GM12878 (cell line): Measurements from ENCODE around the gene DLG2. TPM values are rescaled to one million over a fixed set of nuclear protein-coding genes. Genes with fewer than 3 reads are reported as not detected.

Source experiments
- ATAC-seq: fragments of 200-7000 bp; cut with Tn5 transposase; 3 replicates; pipeline ENCODE4 v1.9.1; 2020; ENCODE audit warnings: mild to moderate bottlenecking, moderate library complexity
- BruUV-seq: library from RNA; stranded (reverse); fragments of 400-500 nt; replicated peaks from 2 replicates; lab custom pipeline; 2021; lab: Mats Ljungman, UMichigan
- CTCF ChIA-PET: fragments of 300-600 bp; sonication (Branson Sonifier 250); formaldehyde crosslinking; extraction: SDS; loops from one replicate; lab custom pipeline; 2021; ENCODE audit warnings: inconsistent platforms; lab: Yijun Ruan, JAX
- POLR2A ChIA-PET: fragments of 350-600 bp; formaldehyde crosslinking; extraction: SDS; loops from one replicate; lab custom pipeline; 2021; ENCODE audit warnings: inconsistent platforms; lab: Charles Lee
- RAD21 ChIA-PET: fragments of 300-600 bp; sonication (Branson Sonifier 250); formaldehyde crosslinking; loops from one replicate; lab custom pipeline; 2023; ENCODE audit warnings: antibody characterized with exemption; ENCODE audit not compliant: unreplicated experiment; lab: Charles Lee
- SMC1A ChIA-PET: fragments of 300-600 bp; sonication (Branson Sonifier 250); formaldehyde crosslinking; loops from one replicate; lab custom pipeline; 2023; ENCODE audit not compliant: unreplicated experiment, uncharacterized antibody; lab: Charles Lee
- DNase-seq: peaks from one replicate; pipeline ENCODE4 v3.0.0-alpha.2; 2011; ENCODE audit warnings: low read depth, low spot score
- FAIRE-seq: peaks from 3 replicates; lab custom pipeline; 2011; peaks lifted over from hg19 to GRCh38; lab: Jason Lieb, UNC
- H2AFZ ChIP-seq: 2 replicates; pipeline ENCODE4 v1.6.0; 2011; ENCODE audit warnings: low read depth, low read length, control low read depth; ENCODE audit not compliant: control insufficient read depth
- H3K27ac ChIP-seq: 2 replicates; pipeline ENCODE4 v1.5.1; 2011; ENCODE audit warnings: control low read depth; ENCODE audit not compliant: control insufficient read depth, insufficient read depth
- H3K27me3 ChIP-seq, 2 experiments: replicated peaks in 1 of 2; 2 replicates each; pipeline versions ENCODE4 v1.6.0 to v1.6.1; 2011; ENCODE audit warnings: low read length in 1 of 2; ENCODE audit not compliant: control insufficient read depth in 2 of 2, insufficient read depth in 2 of 2
- H3K36me3 ChIP-seq, 2 experiments: 2 replicates each; pipeline ENCODE4 v1.5.1; 2011; ENCODE audit warnings: low read length in 1 of 2; ENCODE audit not compliant: control insufficient read depth in 2 of 2, insufficient read depth in 2 of 2
- H3K4me1 ChIP-seq: 2 replicates; pipeline ENCODE4 v1.6.1; 2011; ENCODE audit warnings: mild to moderate bottlenecking, low read length, moderate library complexity, mixed read lengths; ENCODE audit not compliant: control insufficient read depth, insufficient read depth
- H3K4me2 ChIP-seq: 2 replicates; pipeline ENCODE4 v1.6.0; 2011; ENCODE audit warnings: control low read depth; ENCODE audit not compliant: control insufficient read depth, insufficient read depth
- H3K4me3 ChIP-seq: fragments of 200-600 bp; sonication (generic); 2 replicates; pipeline ENCODE4 v1.5.1; 2016
- H3K79me2 ChIP-seq: 2 replicates; pipeline ENCODE4 v1.6.0; 2011; ENCODE audit warnings: low read length; ENCODE audit not compliant: control insufficient read depth, insufficient read depth
- H3K9ac ChIP-seq: 2 replicates; pipeline ENCODE4 v1.8.0; 2011; ENCODE audit warnings: low read length, control low read depth, mixed read lengths; ENCODE audit not compliant: control insufficient read depth, insufficient read depth
- H3K9me3 ChIP-seq: replicated peaks from 3 replicates; pipeline ENCODE4 v1.5.1; 2011; ENCODE audit warnings: mild to moderate bottlenecking, low read length; ENCODE audit not compliant: control insufficient read depth, insufficient read depth
- H4K20me1 ChIP-seq: 2 replicates; pipeline ENCODE4 v1.6.0; 2011; ENCODE audit not compliant: control insufficient read depth, insufficient read depth
- ATF3 ChIP-seq: IDR thresholded peaks from 2 replicates; pipeline ENCODE4 v1.6.1; 2011; ENCODE audit warnings: low read depth, mild to moderate bottlenecking, low read length, moderate library complexity, borderline replicate concordance; ENCODE audit errors: extremely low read depth
- BMI1 ChIP-seq: fragments of 450-650 bp; IDR thresholded peaks from 2 replicates; pipeline ENCODE4 v1.6.1; 2016; ENCODE audit warnings: mild to moderate bottlenecking, moderate library complexity, borderline replicate concordance
- CREB1 ChIP-seq: IDR thresholded peaks from 2 replicates; pipeline ENCODE4 v1.6.1; 2012; ENCODE audit warnings: low read depth, mild to moderate bottlenecking, inconsistent platforms
- EZH2 ChIP-seq: IDR thresholded peaks from 2 replicates; pipeline ENCODE4 v1.6.1; 2012; ENCODE audit warnings: low read depth, mild to moderate bottlenecking, control low read depth, inconsistent platforms, low read length, borderline replicate concordance; ENCODE audit not compliant: control insufficient read depth
- HDAC2 ChIP-seq: fragments of 200-600 bp; sonication (generic); IDR thresholded peaks from 2 replicates; pipeline ENCODE4 v1.6.1; 2017
- RAD51 ChIP-seq: fragments of 450-650 bp; IDR thresholded peaks from 2 replicates; pipeline ENCODE4 v1.6.1; 2016; ENCODE audit warnings: moderate library complexity, mild to moderate bottlenecking, inconsistent platforms
- RBBP5 ChIP-seq: fragments of 200-600 bp; sonication (generic); conservative IDR thresholded peaks from 2 replicates; pipeline ENCODE4 v1.6.1; 2016
- RELA ChIP-seq: fragments of 450-650 bp; IDR thresholded peaks from 2 replicates; pipeline ENCODE4 v1.8.0; 2014; ENCODE audit warnings: borderline replicate concordance; ENCODE audit not compliant: partially characterized antibody
- SIX5 ChIP-seq: IDR thresholded peaks from 2 replicates; pipeline ENCODE4 v1.6.1; 2011; ENCODE audit warnings: mild to moderate bottlenecking, low read depth, low read length, moderate library complexity; ENCODE audit not compliant: severe bottlenecking
- SRF ChIP-seq, 2 experiments: IDR thresholded peaks; 2 replicates each; pipeline ENCODE4 v1.6.1; 2011; ENCODE audit warnings: low read depth in 2 of 2, low read length in 2 of 2, mild to moderate bottlenecking in 1 of 2, moderate library complexity in 1 of 2
- TBL1XR1 ChIP-seq: IDR thresholded peaks from 2 replicates; pipeline ENCODE4 v1.6.1; 2012; ENCODE audit warnings: low read depth, low read length, improper control_type of control experiment
- USF2 ChIP-seq: IDR thresholded peaks from 2 replicates; pipeline ENCODE4 v1.6.1; 2011; ENCODE audit warnings: low read depth, low read length, improper control_type of control experiment, borderline replicate concordance
- YY1 ChIP-seq: IDR thresholded peaks from 2 replicates; pipeline ENCODE4 v1.6.1; 2011; ENCODE audit warnings: low read depth, mild to moderate bottlenecking, low read length
- ZNF622 ChIP-seq: fragments of 450-650 bp; IDR thresholded peaks from 2 replicates; pipeline ENCODE4 v1.6.1; 2017; ENCODE audit warnings: mild to moderate bottlenecking, inconsistent platforms
- WGBS: methylation state at CpG from one replicate; pipeline ENCODE4 v1.1.6; 2016; ENCODE audit warnings: low lambda C conversion rate; ENCODE audit not compliant: insufficient replicate concordance, insufficient coverage; ENCODE audit errors: missing lambda C conversion rate; 5-methylcytosine and 5-hydroxymethylcytosine counted together
- in situ Hi-C: fragments of 300-500 bp; cut with MboI; formaldehyde crosslinking; loops from 9 replicates; pipeline ENCODE4 v1.14.3; 2018; ENCODE audit warnings: mixed read lengths
- intact Hi-C: fragments of 100-400 bp; cut with micrococcal nuclease; formaldehyde crosslinking; loops from one replicate; pipeline ENCODE4 v1.14.2; 2022; ENCODE audit not compliant: unreplicated experiment
- polyA plus RNA-seq, 11 experiments: library from polyadenylated mRNA; depleted of rRNA in 4 of 11; unstranded in 6 of 11; stranded (reverse) in 5 of 11; fragments of >200 nt; fragmentation: Nextera tagmentation in 4 of 11; fragmentation: Illumina TruSeq in 1 of 11; extraction: Ambion mirVana in 4 of 11; extraction: Trizol in 1 of 11; gene quantifications; 1 replicate in 1 of 11; 2 replicates in 10 of 11; pipeline versions ENCODE4 v1.2.1 to v1.2.3, GENCODE V29; 2011 to 2016; ENCODE audit warnings: inconsistent platforms in 2 of 11, missing spikeins in 2 of 11, low read depth in 1 of 11
- total RNA-seq, 4 experiments: library from RNA; depleted of rRNA in 3 of 4; stranded (reverse); fragments of >200 nt in 3 of 4; fragmentation: Illumina TruSeq in 1 of 4; extraction: Trizol in 1 of 4; gene quantifications; 2 replicates each; pipeline versions ENCODE4 v1.2.1 to v1.2.3, GENCODE V29; 2013 to 2021
- TF ChIP-seq, protein P1 (sequence below): fragments of 450-650 bp; conservative IDR thresholded peaks from 2 replicates; pipeline ENCODE4 v1.6.1; 2017; ENCODE audit warnings: mild to moderate bottlenecking, moderate library complexity

Gene DLG2
- total and polyA plus RNA-seq, 10 of the 15 experiments (the other 5 are each of a cell fraction or from before 2014, with no cell fraction given), result 0.09 to 0.98 (median 0.35) TPM

DNA sequence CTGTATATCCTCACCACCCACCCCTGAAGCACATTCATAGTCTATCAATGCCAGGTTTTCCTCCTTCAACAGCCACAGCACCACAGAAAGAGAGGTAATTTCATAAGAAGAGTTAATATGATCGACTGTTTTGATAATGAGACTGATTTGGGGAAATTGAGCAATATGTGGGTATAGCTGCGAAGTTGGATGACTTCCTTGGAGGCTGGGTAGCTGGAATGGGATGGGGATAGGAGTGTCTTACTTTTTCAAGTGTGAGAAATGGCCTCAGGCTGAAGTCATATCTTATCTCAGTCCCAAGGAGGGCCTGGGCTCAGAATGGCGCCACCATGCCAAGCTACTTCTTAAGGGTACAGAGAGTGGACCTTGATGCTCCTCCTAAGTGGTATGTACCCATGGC, 2153.4 kb downstream of the DLG2 start:
- Histone ChIP-seq H3K4me2 (no peak overlapping the region), H4K20me1 (no peaks in the 10 kb centered on the region), H3K9me3 (no peaks in the 10 kb centered on the region), H2AFZ (no peak overlapping the region), H3K27ac (no peak overlapping the region), H3K4me1 (no peaks in the 10 kb centered on the region), H3K4me3 (no peak overlapping the region), H3K27me3 (no peaks in the 10 kb centered on the region; a peak in 1 of 4 replicates), H3K79me2 (no peaks in the 10 kb centered on the region), H3K9ac (no peak overlapping the region), H3K36me3 (no peaks in the 10 kb centered on the region)
- DNase-seq (no peak), ATAC-seq (no peak), FAIRE-seq (no peak)
- SMC1A ChIA-PET, result no interaction called here
- TF ChIP-seq CREB1 (no peak), ATF3 (no peak), EZH2 (no peak), YY1 (no peak), RAD51 (no peak), SIX5 (no peak), SRF (IDR thresholded peaks at IDR 0.05; ENCODE audit: low read depth in 2 of 2, low read length in 2 of 2) (no peak), HDAC2 (no peak), RELA (no peak), USF2 (no peak), TBL1XR1 (no peak), ZNF622 (no peak), BMI1 (no peak), RBBP5 (no peak)
- TF ChIP-seq, protein P1, sequence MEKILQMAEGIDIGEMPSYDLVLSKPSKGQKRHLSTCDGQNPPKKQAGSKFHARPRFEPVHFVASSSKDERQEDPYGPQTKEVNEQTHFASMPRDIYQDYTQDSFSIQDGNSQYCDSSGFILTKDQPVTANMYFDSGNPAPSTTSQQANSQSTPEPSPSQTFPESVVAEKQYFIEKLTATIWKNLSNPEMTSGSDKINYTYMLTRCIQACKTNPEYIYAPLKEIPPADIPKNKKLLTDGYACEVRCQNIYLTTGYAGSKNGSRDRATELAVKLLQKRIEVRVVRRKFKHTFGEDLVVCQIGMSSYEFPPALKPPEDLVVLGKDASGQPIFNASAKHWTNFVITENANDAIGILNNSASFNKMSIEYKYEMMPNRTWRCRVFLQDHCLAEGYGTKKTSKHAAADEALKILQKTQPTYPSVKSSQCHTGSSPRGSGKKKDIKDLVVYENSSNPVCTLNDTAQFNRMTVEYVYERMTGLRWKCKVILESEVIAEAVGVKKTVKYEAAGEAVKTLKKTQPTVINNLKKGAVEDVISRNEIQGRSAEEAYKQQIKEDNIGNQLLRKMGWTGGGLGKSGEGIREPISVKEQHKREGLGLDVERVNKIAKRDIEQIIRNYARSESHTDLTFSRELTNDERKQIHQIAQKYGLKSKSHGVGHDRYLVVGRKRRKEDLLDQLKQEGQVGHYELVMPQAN, result no peak
- in situ Hi-C loops, result no loop called here
- WGBS, result 6% methylated on average over 3 of the region's 3 CpGs
- intact Hi-C loops, result no loop called here
- POLR2A ChIA-PET, result no interaction called here
- no TSS peak for BruUV-seq
- CTCF ChIA-PET, result no interaction called here
- RAD21 ChIA-PET, result no interaction called here
